ENCODE data around the gene IRF8.
A peak's percentile ranks its signal among the peaks of the same experiment; 100 is the strongest.

The IRF8 gene

GRCh38 chr16:85909932-85910853 is 11.2 kb downstream of the IRF8 start:
- no peak for DNase-seq (ENCODE audit: low read depth)
- no peak overlapping the region for H3K4me3 ChIP-seq (ENCODE audit: low read depth, low read length)
- no peak for TF ChIP-seq POLR2A (IDR thresholded peaks at IDR 0.05; ENCODE audit: extremely low read depth, insufficient read length)
- TF ChIP-seq MYC (IDR thresholded peaks at IDR 0.05; ENCODE audit: low read depth, low read length), result no peak
- no peak for TF ChIP-seq CTCF (IDR thresholded peaks at IDR 0.05; ENCODE audit: low read depth, low read length)
- no peak for TF ChIP-seq MAX (IDR thresholded peaks at IDR 0.05; ENCODE audit: low read depth, low read length)

- no peak for DNase-seq (ENCODE audit: low read depth)
- H3K4me3 ChIP-seq (ENCODE audit: low read depth, low read length), result no peak overlapping the region
- no peak for TF ChIP-seq POLR2A (IDR thresholded peaks at IDR 0.05; ENCODE audit: extremely low read depth, insufficient read length)
- no peak for TF ChIP-seq MAX (IDR thresholded peaks at IDR 0.05; ENCODE audit: low read depth, low read length)
- no peak for TF ChIP-seq MYC (IDR thresholded peaks at IDR 0.05; ENCODE audit: low read depth, low read length)
- TF ChIP-seq CTCF (IDR thresholded peaks at IDR 0.05; ENCODE audit: low read depth, low read length), result no peak
Observed at GRCh38 chr16:85910854-85911247, 11.9 kb downstream of the IRF8 start.

- DNase-seq (ENCODE audit: low read depth), result no peak
- H3K4me3 ChIP-seq (ENCODE audit: low read depth, low read length), result no peak overlapping the region
- TF ChIP-seq POLR2A (IDR thresholded peaks at IDR 0.05; ENCODE audit: extremely low read depth, insufficient read length) (no peak), MAX (IDR thresholded peaks at IDR 0.05; ENCODE audit: low read depth, low read length) (no peak), CTCF (IDR thresholded peaks at IDR 0.05; ENCODE audit: low read depth, low read length) (no peak), MYC (IDR thresholded peaks at IDR 0.05; ENCODE audit: low read depth, low read length) (no peak)
Observed at GRCh38 chr16:85911251-85911930, 12.4 kb downstream of the IRF8 start.

GRCh38 chr16:85912211-85912974 is 13.4 kb downstream of the IRF8 start:
- TF ChIP-seq POLR2A (IDR thresholded peaks at IDR 0.05; ENCODE audit: extremely low read depth, insufficient read length), result no peak
- DNase-seq (ENCODE audit: low read depth), result peak; percentile 42
- H3K4me3 ChIP-seq (ENCODE audit: low read depth, low read length), result no peak overlapping the region

GRCh38 chr16:85913141-85913601 is 14.2 kb downstream of the IRF8 start:
- no peak for DNase-seq (ENCODE audit: low read depth)
- TF ChIP-seq POLR2A (IDR thresholded peaks at IDR 0.05; ENCODE audit: extremely low read depth, insufficient read length), result no peak
- no peak for TF ChIP-seq MYC (IDR thresholded peaks at IDR 0.05; ENCODE audit: low read depth, low read length)
- TF ChIP-seq MAX (IDR thresholded peaks at IDR 0.05; ENCODE audit: low read depth, low read length), result no peak
- TF ChIP-seq CTCF (IDR thresholded peaks at IDR 0.05; ENCODE audit: low read depth, low read length), result no peak
- H3K4me3 ChIP-seq (ENCODE audit: low read depth, low read length), result no peak overlapping the region
